ENCODE measurements around the gene PNPLA6. TPM values are rescaled to one million over a fixed set of nuclear protein-coding genes. Genes with fewer than 3 reads are reported as not detected.
A peak's percentile ranks its signal among the peaks of the same experiment; 100 is the strongest.

Gene PNPLA6
- total RNA-seq, 1 donor from 2014 or later, result 136 TPM

GRCh38 chr19:7505682-7506384 lies 29.7 kb upstream of the PNPLA6 start:
- H3K27me3 Mint-ChIP-seq (ENCODE audit: insufficient read depth), result peaks cover 25% of the 10 kb centered on the region
- intact Hi-C loops (cut with micrococcal nuclease), result loop anchor here (1.0 kb wide), 1 partner anchor 14 kb away; no protein-coding TSS in a partner anchor
- H3K9me3 Mint-ChIP-seq, result no peaks in the 10 kb centered on the region
- no peaks in the 10 kb centered on the region for H3K36me3 Mint-ChIP-seq (ENCODE audit: low read depth)
- no peak overlapping the region for H3K27ac Mint-ChIP-seq
- H3K4me1 Mint-ChIP-seq (ENCODE audit: low read depth), result peaks cover 4% of the 10 kb centered on the region
- DNase-seq (ENCODE audit: low spot score), result no peak
- peak overlapping the region; percentile 26 for H3K4me3 Mint-ChIP-seq

- intact Hi-C loops (cut with micrococcal nuclease), result loop anchor here (1.0 kb wide), 1 partner anchor 14 kb away; no protein-coding TSS in a partner anchor
- Mint-ChIP-seq H3K4me3 (peak overlapping the region; percentile 26), H3K4me1 (ENCODE audit: low read depth) (no peaks in the 10 kb centered on the region), H3K9me3 (no peaks in the 10 kb centered on the region), H3K27me3 (ENCODE audit: insufficient read depth) (peaks cover 26% of the 10 kb centered on the region), H3K27ac (no peak overlapping the region), H3K36me3 (ENCODE audit: low read depth) (no peaks in the 10 kb centered on the region)
- DNase-seq (ENCODE audit: low spot score), result peak; percentile 33
Measured at GRCh38 chr19:7506385-7507328, 28.9 kb upstream of the PNPLA6 start.

GRCh38 chr19:7507884-7508283 lies 27.6 kb upstream of the PNPLA6 start:
- Mint-ChIP-seq H3K4me3 (no peak overlapping the region), H3K4me1 (ENCODE audit: low read depth) (no peaks in the 10 kb centered on the region), H3K36me3 (ENCODE audit: low read depth) (no peaks in the 10 kb centered on the region), H3K9me3 (no peaks in the 10 kb centered on the region), H3K27me3 (ENCODE audit: insufficient read depth) (peaks cover 17% of the 10 kb centered on the region), H3K27ac (no peak overlapping the region)
- intact Hi-C loops (cut with micrococcal nuclease), result no loop called here
- no peak for DNase-seq (ENCODE audit: low spot score)

- H3K4me1 Mint-ChIP-seq (ENCODE audit: low read depth), result no peaks in the 10 kb centered on the region
- H3K27me3 Mint-ChIP-seq (ENCODE audit: insufficient read depth), result peaks cover 14% of the 10 kb centered on the region
- H3K36me3 Mint-ChIP-seq (ENCODE audit: low read depth), result no peaks in the 10 kb centered on the region
- no peak overlapping the region for H3K27ac Mint-ChIP-seq
- no peak for DNase-seq (ENCODE audit: low spot score)
- H3K9me3 Mint-ChIP-seq, result no peaks in the 10 kb centered on the region
- intact Hi-C loops (cut with micrococcal nuclease), result no loop called here
- no peak overlapping the region for H3K4me3 Mint-ChIP-seq
Measured at GRCh38 chr19:7509625-7510024, 25.9 kb upstream of the PNPLA6 start.

- H3K4me3 Mint-ChIP-seq, result no peak overlapping the region
Measured at GRCh38 chr19:7512400-7512851, 23.1 kb upstream of the PNPLA6 start.

GRCh38 chr19:7513809-7514642 lies 21.5 kb upstream of the PNPLA6 start:
- intact Hi-C loops (cut with micrococcal nuclease), result no loop called here
- Mint-ChIP-seq H3K36me3 (ENCODE audit: low read depth) (no peaks in the 10 kb centered on the region), H3K4me1 (ENCODE audit: low read depth) (peaks cover 5% of the 10 kb centered on the region), H3K27ac (no peak overlapping the region), H3K4me3 (no peak overlapping the region), H3K27me3 (ENCODE audit: insufficient read depth) (peaks cover 26% of the 10 kb centered on the region), H3K9me3 (no peaks in the 10 kb centered on the region)
- no peak for DNase-seq (ENCODE audit: low spot score)

More at GRCh38 chr19:7512400-7512851, 23.1 kb upstream of the PNPLA6 start:
- H3K27me3 Mint-ChIP-seq (ENCODE audit: insufficient read depth), result peaks cover 22% of the 10 kb centered on the region
- intact Hi-C loops (cut with micrococcal nuclease), result no loop called here
- H3K27ac Mint-ChIP-seq, result no peak overlapping the region
- no peak for DNase-seq (ENCODE audit: low spot score)
- no peaks in the 10 kb centered on the region for H3K9me3 Mint-ChIP-seq
- H3K36me3 Mint-ChIP-seq (ENCODE audit: low read depth), result no peaks in the 10 kb centered on the region
- peaks cover 5% of the 10 kb centered on the region for H3K4me1 Mint-ChIP-seq (ENCODE audit: low read depth)

- intact Hi-C loops (cut with micrococcal nuclease), result no loop called here
- Mint-ChIP-seq H3K9me3 (no peaks in the 10 kb centered on the region), H3K27ac (peak overlapping the region; percentile 9), H3K36me3 (ENCODE audit: low read depth) (no peaks in the 10 kb centered on the region), H3K27me3 (ENCODE audit: insufficient read depth) (peaks cover 23% of the 10 kb centered on the region), H3K4me3 (peak overlapping the region; percentile 74), H3K4me1 (ENCODE audit: low read depth) (peaks cover 5% of the 10 kb centered on the region)
- no peak for DNase-seq (ENCODE audit: low spot score)
Measured at GRCh38 chr19:7515110-7515644, 20.3 kb upstream of the PNPLA6 start.

GRCh38 chr19:7515645-7516151 lies 19.8 kb upstream of the PNPLA6 start, which contains the start of gene ZNF358:
ZNF358 (plus strand) TSS chr19:7516103; CDS start chr19:7519243, 3,140 bp downstream.
- H3K27ac Mint-ChIP-seq, result peak within 1 kb of the TSS; percentile 9
- intact Hi-C loops (cut with micrococcal nuclease), result no loop called here
- peaks cover 5% of the 10 kb centered on the region for H3K4me1 Mint-ChIP-seq (ENCODE audit: low read depth)
- peaks cover 23% of the 10 kb centered on the region for H3K27me3 Mint-ChIP-seq (ENCODE audit: insufficient read depth)
- no peaks in the 10 kb centered on the region for H3K9me3 Mint-ChIP-seq
- DNase-seq (ENCODE audit: low spot score), result peak; percentile 22
- peak within 1 kb of the TSS; percentile 74 for H3K4me3 Mint-ChIP-seq
- no peaks in the 10 kb centered on the region for H3K36me3 Mint-ChIP-seq (ENCODE audit: low read depth)

- peaks cover 5% of the 10 kb centered on the region for H3K4me1 Mint-ChIP-seq (ENCODE audit: low read depth)
- intact Hi-C loops (cut with micrococcal nuclease), result no loop called here
- H3K27me3 Mint-ChIP-seq (ENCODE audit: insufficient read depth), result peaks cover 19% of the 10 kb centered on the region
- no peaks in the 10 kb centered on the region for H3K9me3 Mint-ChIP-seq
- no peak overlapping the region for H3K27ac Mint-ChIP-seq
- peak overlapping the region; percentile 69 for H3K4me3 Mint-ChIP-seq
- H3K36me3 Mint-ChIP-seq (ENCODE audit: low read depth), result no peaks in the 10 kb centered on the region
- DNase-seq (ENCODE audit: low spot score), result no peak
Measured at GRCh38 chr19:7516333-7516732, 19.2 kb upstream of the PNPLA6 start.

GRCh38 chr19:7516878-7517277 lies 18.6 kb upstream of the PNPLA6 start:
- H3K4me1 Mint-ChIP-seq (ENCODE audit: low read depth), result peaks cover 8% of the 10 kb centered on the region

GRCh38 chr19:7519361-7520130 lies 16.0 kb upstream of the PNPLA6 start:
- H3K4me1 Mint-ChIP-seq (ENCODE audit: low read depth), result peaks cover 13% of the 10 kb centered on the region
- H3K36me3 Mint-ChIP-seq (ENCODE audit: low read depth), result no peaks in the 10 kb centered on the region
- H3K27me3 Mint-ChIP-seq (ENCODE audit: insufficient read depth), result peaks cover 23% of the 10 kb centered on the region
- no peak overlapping the region for H3K27ac Mint-ChIP-seq
- H3K4me3 Mint-ChIP-seq, result no peak overlapping the region
- no peaks in the 10 kb centered on the region for H3K9me3 Mint-ChIP-seq
- intact Hi-C loops (cut with micrococcal nuclease), result no loop called here
- no peak for DNase-seq (ENCODE audit: low spot score)

More at GRCh38 chr19:7516878-7517277, 18.6 kb upstream of the PNPLA6 start:
- H3K27ac Mint-ChIP-seq, result peak overlapping the region; percentile 3
- intact Hi-C loops (cut with micrococcal nuclease), result no loop called here
- H3K27me3 Mint-ChIP-seq (ENCODE audit: insufficient read depth), result peaks cover 19% of the 10 kb centered on the region
- no peak for DNase-seq (ENCODE audit: low spot score)
- peak overlapping the region; percentile 69 for H3K4me3 Mint-ChIP-seq
- H3K36me3 Mint-ChIP-seq (ENCODE audit: low read depth), result no peaks in the 10 kb centered on the region
- H3K9me3 Mint-ChIP-seq, result no peaks in the 10 kb centered on the region
